ENCODE measurements around the gene DIDO1.

The DIDO1 gene

DNA sequence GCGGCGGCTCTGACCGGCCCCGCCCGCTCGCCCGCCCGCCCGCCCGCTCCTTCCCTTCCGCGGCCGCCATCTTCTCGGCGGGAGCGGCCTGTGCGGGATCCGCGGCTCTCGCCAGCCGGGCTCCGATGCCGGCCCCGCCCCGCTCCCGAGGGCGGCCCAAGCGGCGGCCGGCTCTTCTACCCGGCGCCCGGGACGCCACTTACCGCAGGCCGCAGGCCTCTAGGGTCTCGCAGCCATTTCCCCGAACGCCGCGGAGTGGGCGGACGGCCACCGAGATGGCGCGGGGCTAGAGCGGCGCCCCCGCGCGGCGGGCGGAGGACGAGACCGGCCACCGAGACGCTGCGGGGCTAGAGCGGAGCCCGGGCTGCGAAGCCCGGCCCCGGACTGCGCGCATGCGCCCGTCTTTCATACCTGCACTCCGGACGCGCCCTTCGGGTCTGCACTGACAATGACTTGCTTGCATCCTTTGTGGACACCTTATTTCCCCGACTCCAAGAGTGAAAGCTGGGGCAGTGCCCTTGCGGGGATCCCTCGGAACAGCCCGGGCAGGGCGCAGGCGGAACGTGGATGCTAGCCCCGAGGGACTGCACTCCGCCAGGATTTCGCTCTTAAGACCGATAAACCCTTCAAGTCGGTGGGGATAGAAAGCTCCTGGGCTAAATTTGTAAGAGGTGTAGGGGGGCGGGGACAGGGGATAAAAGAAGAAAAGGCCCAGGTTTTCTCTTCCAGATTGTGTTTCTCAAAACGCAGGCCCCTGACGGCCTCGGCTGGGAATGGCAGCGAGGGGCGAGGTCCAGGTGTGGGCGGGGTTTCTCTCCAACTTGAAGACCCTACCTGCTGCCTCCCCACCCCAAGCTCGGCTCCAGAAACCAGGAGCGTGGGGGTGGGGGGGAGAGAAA is at the start of gene DIDO1:
TSS of gene DIDO1 (minus strand) at position 277 of the 899 bp plus-strand sequence.
- DNase-seq, result peak; percentile 92 to 93
- ATAC-seq, result peak; percentile 88
- Mint-ChIP-seq H3K27me3 (no peaks in the 10 kb centered on the region), H3K9me3 (no peaks in the 10 kb centered on the region), H3K4me1 (peaks cover 80% of the 10 kb centered on the region), H3K4me3 (peak within 1 kb of the TSS; percentile 91 to 94), H3K27ac (peak within 1 kb of the TSS; percentile 93 to 97)

DNA sequence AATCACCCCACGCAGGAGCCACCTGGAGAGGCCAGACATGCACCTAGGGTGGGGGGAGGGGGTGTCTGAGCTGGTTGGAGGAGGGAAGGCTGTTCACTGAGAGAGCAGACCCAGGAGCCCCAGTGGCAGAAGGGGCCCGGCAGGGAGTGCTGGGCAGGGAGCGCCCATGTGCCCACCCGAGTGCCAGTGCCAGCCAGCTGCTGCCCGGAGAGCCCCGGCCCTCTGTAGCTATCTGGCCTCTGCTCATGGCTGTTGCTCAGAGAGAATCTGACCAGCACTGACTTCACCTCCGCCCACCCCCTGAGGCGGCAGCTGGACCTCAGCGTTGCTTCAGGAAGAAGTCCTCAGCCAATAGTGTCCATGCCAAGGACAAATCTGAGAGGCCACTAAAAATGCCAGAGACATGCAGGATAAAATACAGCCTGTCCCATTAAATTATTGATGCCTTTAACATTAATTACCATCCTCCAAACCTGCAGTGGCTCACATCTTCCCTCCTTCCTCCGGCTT is 49.0 kb upstream of the DIDO1 start:
- H3K4me3 Mint-ChIP-seq, result no peak overlapping the region
- DNase-seq (no peak), ATAC-seq (no peak)
- no peak overlapping the region for H3K27ac Mint-ChIP-seq
- H3K9me3 Mint-ChIP-seq, result no peaks in the 10 kb centered on the region
- peaks cover 52% of the 10 kb centered on the region for H3K4me1 Mint-ChIP-seq
- H3K27me3 Mint-ChIP-seq, result peaks cover 90% of the 10 kb centered on the region

DNA sequence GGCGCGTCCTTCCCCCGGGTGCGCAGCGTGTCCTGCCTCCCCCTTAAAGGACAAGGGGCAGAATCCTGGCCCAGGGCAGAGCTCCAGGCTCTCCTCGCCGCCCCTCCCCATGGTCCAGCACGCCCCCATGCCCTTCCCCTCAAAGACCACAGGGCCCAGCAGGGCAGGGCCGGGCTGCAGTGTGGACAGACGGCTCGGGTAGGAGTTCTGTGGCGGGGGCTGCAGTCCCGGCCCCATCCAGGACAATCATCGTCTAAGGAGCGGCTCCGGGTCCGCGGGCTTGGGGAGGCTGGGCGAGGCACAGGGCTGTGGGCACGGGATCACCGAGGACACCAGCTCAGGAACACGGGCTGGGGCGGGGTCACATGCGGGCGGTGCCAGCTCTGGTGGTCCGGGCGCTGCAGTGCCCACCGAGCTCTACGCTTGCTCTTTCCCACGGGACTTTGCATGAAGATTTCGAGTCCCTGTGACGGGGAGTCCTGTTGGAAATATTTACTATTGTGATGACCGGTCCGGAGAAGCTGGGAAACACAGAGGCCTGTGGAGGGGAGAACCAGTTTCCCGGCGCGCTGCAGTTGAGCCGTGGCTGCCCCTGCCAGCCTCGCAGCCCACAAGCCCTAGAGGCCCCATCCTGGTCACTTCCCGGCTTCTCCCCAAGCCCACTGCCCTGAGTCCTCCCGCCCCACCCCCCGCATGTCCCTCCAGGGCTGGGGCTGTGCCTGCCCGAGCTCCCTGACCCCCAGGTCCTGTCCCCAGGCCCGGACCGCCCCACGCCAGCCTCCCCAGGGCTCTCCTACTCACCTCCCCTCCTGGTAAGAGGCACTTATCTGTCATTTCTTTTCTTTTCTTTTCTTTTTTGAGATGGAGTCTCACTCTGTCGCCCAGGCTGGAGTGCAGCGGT is 46.8 kb upstream of the DIDO1 start:
- Mint-ChIP-seq H3K4me3 (peak overlapping the region; percentile 58 to 75), H3K4me1 (peaks cover 35% of the 10 kb centered on the region), H3K27ac (no peak overlapping the region), H3K27me3 (peaks cover 68% of the 10 kb centered on the region), H3K9me3 (no peaks in the 10 kb centered on the region)
- ATAC-seq (no peak), DNase-seq (no peak)

DNA sequence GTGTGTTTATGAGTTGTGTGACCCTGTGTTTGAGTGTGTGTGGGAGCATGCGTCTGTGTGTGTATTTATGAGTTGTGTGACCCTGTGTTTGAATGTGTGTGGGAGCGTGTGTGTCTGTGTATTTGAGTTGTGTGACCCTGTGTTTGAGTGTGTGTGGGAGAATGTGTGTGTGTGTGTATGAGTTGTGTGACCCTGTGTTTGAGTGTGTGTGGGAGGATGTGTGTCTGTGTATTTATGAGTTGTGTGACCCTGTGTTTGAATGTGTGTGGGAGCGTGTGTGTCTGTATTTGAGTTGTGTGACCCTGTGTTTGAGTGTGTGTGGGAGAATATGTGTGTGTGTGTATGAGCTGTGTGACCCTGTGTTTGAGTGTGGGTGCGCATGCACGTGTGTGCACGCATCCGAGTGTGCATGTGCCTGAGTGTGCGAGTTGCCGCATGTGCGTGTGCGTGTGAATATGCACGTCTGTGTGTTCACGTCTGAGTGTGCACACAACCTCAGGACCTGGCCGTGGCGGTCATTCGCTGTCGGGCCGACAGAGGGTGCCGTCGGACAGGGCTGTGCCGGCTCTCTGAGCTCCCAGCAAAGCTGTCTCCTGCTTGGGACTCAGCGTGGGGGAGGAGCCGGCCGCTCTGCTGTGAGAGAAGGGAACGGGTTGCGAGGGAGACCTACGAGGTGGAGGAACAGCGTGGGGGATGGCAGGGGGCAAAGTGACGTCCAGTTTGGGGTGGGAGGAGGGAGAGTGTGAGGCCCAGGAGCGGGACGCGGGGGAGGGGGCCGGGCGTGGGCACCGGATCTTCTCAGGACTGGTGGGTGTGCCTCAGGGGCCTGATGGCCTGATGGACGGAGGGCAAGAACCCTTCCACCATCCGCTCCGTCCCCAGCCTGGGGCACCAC is 45.9 kb upstream of the DIDO1 start:
- H3K27ac Mint-ChIP-seq, result no peak overlapping the region

DNA sequence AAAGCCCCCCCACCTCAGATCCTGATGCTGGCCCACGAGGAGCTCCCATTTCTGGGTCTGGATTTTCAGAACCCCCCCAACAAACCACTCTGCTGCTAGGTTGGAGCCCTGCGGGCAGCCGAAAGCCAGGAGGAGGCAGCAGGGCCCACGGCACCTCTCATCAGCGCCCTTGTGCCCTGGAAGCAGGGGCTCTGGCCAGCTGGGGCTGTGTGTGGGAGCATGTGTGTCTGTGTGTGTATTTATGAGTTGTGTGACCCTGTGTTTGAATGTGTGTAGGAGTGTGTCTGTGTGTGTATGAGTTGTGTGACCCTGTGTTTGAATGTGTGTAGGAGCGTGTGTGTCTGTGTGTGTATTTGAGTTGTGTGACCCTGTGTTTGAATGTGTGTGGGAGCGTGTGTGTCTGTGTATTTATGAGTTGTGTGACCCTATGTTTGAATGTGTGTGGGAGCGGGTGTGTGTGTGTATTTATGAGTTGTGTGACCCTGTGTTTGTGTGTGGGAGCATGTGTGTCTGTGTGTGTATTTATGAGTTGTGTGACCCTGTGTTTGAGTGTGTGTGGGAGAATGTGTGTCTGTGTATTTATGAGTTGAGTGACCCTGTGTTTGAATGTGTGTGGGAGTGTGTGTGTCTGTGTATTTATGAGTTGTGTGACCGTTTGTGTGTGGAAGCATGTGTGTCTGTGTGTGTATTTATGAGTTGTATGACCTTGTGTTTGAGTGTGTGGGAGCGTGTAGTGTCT is 45.1 kb upstream of the DIDO1 start:
- Mint-ChIP-seq H3K9me3 (no peaks in the 10 kb centered on the region), H3K4me3 (peak overlapping the region in 1 of 2 donors; percentile 1), H3K27me3 (peaks cover 51% of the 10 kb centered on the region), H3K27ac (no peak overlapping the region), H3K4me1 (peaks cover 25% of the 10 kb centered on the region)
- no peak for DNase-seq
- no peak for ATAC-seq

More for the DNA sequence above, 45.9 kb upstream of the DIDO1 start:
- H3K9me3 Mint-ChIP-seq, result no peaks in the 10 kb centered on the region
- peak overlapping the region; percentile 58 to 75 for H3K4me3 Mint-ChIP-seq
- ATAC-seq (peak; percentile 91), DNase-seq (peak; percentile 84 to 87)
- H3K27me3 Mint-ChIP-seq, result peaks cover 59% of the 10 kb centered on the region
- H3K4me1 Mint-ChIP-seq, result peaks cover 26% of the 10 kb centered on the region

DNA sequence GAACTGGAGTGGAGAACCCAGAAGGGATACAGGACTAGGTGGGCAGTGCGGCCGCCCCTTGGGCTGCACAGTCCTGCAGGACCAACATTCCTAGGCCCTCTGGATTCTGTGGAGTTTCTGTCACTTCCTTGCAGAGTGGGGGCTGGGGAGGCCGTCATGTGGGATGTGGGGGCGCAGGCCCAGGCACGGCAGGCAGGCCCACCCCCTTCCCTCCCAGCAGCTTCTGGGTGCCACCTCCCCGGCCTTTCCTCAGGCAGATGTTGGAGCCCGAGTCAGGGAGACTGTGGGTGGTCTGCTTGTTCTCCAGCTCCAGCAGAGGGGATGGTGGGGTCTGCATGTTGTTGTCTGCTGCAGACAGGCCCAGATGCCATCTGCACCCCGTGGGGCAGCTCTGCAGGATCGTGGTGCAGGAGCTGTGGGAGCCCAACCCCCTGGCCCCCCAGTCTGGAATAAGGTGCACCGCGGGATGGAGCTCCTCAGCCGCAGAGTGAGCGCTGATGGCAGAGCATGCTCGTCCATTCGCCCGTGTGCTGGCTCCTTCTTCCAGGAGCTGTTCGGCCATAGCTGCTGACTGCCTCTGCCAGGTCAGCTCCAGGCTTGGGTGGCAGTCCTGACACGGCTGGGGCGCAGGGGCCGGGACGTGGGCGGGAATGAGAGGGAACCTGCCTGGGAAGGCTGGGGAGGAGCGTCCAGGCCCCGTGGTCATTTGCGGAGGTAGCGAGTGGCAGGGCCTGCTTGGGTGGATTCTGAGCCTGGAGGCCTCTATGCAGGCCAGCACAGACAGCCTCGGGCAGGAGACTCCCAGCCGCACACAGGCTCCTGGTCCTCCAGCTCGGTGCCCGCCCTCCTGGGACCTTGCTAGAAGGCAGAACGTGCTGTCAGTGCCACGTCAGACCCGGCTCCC is 44.3 kb upstream of the DIDO1 start:
- H3K27ac Mint-ChIP-seq, result no peak overlapping the region
- peaks cover 25% of the 10 kb centered on the region for H3K4me1 Mint-ChIP-seq
- DNase-seq, result no peak
- no peak overlapping the region for H3K4me3 Mint-ChIP-seq
- no peak for ATAC-seq
- H3K27me3 Mint-ChIP-seq, result peaks cover 42% of the 10 kb centered on the region
- H3K9me3 Mint-ChIP-seq, result no peaks in the 10 kb centered on the region

DNA sequence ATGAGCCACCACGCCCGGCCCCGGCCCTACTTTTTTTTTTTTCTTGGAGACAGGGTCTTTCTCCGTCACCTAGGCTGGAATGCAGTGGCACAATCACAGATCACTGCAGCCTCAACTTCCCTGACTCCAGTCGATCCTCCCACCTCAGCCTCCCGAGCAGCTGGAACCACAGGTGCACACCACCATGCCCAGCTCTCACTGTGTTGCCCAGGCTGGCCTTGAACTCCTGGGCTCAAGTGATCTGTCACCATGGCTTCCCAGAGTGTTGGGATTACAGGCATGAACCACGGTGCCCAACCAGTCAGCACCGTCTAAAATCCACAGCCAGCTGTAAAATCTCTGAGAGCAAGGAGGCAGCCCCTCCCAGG is 43.6 kb upstream of the DIDO1 start:
- no peaks in the 10 kb centered on the region for H3K9me3 Mint-ChIP-seq
- peaks cover 25% of the 10 kb centered on the region for H3K4me1 Mint-ChIP-seq
- no peak overlapping the region for H3K4me3 Mint-ChIP-seq

DNA sequence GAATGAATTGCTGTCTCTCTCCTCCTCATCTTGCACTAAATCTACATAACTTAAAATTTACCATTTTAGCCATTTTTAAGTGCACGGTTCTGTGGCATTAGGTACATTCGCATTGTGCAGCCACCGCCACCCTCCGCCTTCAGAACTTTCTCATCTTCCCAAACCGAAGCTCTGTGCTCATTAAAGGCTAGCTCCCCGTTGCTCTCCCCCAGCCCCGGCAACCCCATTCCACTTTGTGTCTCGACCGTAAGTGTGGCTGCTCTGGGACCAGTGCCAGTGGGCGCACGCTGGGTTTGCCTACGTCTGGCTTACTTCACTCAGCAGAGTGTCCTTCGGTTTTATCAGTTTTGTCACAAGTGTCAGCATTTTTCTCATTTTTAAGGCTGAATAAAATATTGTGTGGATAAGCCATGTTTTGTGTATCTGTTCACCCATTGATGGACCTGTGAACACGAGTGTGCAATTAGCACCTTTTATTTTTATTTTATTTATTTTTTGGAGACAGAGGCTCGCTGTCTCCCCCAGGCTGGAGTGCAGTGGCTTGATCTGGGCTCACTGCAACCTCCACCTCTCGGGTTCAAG is 43.0 kb upstream of the DIDO1 start:
- ATAC-seq (no peak), DNase-seq (no peak)
- Mint-ChIP-seq H3K4me1 (peaks cover 25% of the 10 kb centered on the region), H3K9me3 (no peaks in the 10 kb centered on the region), H3K27ac (no peak overlapping the region), H3K4me3 (no peak overlapping the region), H3K27me3 (peaks cover 34% of the 10 kb centered on the region)

More for the DNA sequence above, 43.6 kb upstream of the DIDO1 start:
- ATAC-seq (no peak), DNase-seq (no peak)
- H3K27ac Mint-ChIP-seq, result no peak overlapping the region
- peaks cover 40% of the 10 kb centered on the region for H3K27me3 Mint-ChIP-seq

DNA sequence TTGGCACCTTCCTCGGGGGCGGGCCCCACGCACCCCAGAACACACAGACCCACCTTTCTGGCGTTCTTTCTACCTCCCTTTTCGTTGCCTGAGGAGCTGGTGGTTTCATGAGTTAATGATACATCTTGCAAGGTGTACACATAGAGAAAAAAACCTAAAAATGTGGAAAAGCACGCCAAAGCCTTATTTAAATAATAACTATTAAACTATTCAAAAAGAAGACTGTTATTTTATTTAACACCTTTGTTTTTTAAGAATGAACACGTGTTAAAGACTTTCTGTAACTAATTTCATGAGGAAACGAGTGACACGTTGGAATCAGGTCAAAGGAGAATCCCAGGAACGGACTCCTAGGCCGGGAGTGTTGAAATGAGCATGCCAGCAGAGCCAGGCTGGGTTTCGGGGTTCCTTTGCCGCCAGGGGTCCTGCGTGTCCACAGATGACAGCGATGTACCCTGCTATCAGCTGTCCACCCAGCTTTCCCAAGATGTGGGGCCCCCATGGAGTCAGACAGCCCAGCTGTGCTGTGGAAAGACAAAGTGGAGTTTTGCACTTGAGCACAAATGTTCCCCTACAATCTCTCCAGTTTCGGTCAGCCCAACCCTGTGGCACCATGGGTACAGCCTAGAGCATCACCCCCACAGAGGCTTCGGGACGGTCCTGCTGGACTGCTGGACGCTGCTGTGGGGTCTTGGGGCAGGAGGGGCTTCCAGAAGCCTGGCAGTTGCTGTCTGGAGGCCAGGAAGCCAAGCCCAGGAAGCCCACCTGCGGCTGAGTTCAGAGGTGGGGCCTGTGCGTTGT is 42.3 kb upstream of the DIDO1 start:
- no peak overlapping the region for H3K4me3 Mint-ChIP-seq
- no peaks in the 10 kb centered on the region for H3K9me3 Mint-ChIP-seq
- no peak for DNase-seq
- no peak for ATAC-seq
- H3K27me3 Mint-ChIP-seq, result peaks cover 27% of the 10 kb centered on the region
- H3K4me1 Mint-ChIP-seq, result peaks cover 24% of the 10 kb centered on the region
- H3K27ac Mint-ChIP-seq, result no peak overlapping the region

DNA sequence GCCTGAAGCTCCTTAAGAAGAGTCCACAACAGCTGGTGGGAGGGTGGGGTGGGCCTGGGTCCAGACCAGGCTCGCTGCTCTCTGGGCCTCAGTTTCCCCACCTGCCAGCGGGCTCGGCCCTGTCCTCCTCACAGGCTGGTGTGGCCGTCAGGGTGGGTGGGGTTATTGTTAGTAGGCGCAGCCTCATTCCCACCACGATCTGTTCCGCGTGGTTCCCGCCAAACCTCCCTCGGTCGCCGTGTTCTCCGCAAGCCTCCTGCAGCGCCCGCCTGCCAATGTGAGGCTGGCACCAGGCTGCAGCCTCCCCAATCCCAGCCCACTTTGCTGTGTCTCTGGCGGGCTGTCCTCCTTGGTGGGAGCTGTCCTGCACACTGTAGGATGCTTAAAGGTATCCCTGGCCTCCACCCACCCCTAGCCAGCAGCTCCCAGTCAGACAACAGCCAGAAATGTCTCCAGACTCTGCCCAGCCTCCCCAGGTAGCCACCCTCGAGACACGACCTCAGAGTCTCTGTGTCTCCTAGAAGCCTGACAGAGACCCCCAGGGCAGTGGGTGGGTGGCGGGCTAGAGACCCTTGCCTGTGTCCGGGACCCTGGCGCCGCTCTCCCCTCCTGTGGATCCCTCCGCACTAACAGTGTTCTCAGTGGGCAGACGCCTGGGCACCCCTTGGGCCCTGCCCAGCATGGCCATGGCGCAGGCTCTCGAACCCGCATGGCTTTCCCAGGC is 41.5 kb upstream of the DIDO1 start:
- peaks cover 16% of the 10 kb centered on the region for H3K4me1 Mint-ChIP-seq
- no peak overlapping the region for H3K27ac Mint-ChIP-seq
- H3K27me3 Mint-ChIP-seq, result peaks cover 19% of the 10 kb centered on the region
- H3K4me3 Mint-ChIP-seq, result no peak overlapping the region
- no peaks in the 10 kb centered on the region for H3K9me3 Mint-ChIP-seq
- DNase-seq, result no peak
- no peak for ATAC-seq

DNA sequence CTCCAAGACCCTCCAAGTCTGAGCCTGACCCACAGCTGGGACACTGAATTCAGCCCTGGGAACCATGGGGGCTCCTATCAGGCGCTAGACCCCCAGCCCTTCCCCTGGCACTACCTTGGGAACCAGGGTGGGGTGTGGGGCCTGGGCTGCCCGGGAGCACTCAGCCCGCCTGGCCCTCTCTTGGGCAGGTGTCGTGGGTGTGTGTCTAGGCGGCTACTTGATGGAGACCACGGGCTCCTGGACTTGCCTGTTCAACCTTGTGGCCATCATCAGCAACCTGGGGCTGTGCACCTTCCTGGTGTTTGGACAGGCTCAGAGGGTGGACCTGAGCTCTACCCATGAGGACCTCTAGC is 40.8 kb upstream of the DIDO1 start:
- no peak for ATAC-seq
- Mint-ChIP-seq H3K4me3 (no peak overlapping the region), H3K27ac (no peak overlapping the region), H3K4me1 (peaks cover 9% of the 10 kb centered on the region), H3K27me3 (peaks cover 12% of the 10 kb centered on the region), H3K9me3 (no peaks in the 10 kb centered on the region)
- DNase-seq, result no peak
